Measurements from ENCODE around the gene CYP2W1.

- no peak for TF ChIP-seq CTCF (conservative IDR thresholded peaks at IDR 0.05)
- TF ChIP-seq EZH2 (IDR thresholded peaks at IDR 0.05; ENCODE audit: low read depth): no peak
Observed at GRCh38 chr7:995571-995970, 12.6 kb downstream of the CYP2W1 start.

All from PC-9 (cell line).